Inflammatory macrophage treated with lipopolysaccharide for 4 hours (primary cell): Measurements from ENCODE around the gene ADCY10.
"Not testable (repeated sequence)": the region's sequence is repeated elsewhere in the genome, so short reads cannot be mapped to it uniquely, and the experiment has no call there.

ENCODE experiments used
- DNase-seq: peaks from one replicate; pipeline ENCODE4 v3.0.0-alpha.2; 2020

Gene ADCY10

GRCh38 chr1:167842872-167843271 lies 71.1 kb downstream of the ADCY10 start:
- no peak for DNase-seq

- DNase-seq: no peak
Observed at GRCh38 chr1:167841530-167841929, 72.4 kb downstream of the ADCY10 start.

GRCh38 chr1:167839009-167839408 lies 74.9 kb downstream of the ADCY10 start:
- no peak for DNase-seq

- peak; percentile 6 for DNase-seq
Observed at GRCh38 chr1:167837326-167837725, 76.6 kb downstream of the ADCY10 start.

- DNase-seq: no peak
Observed at GRCh38 chr1:167836197-167836596, 77.7 kb downstream of the ADCY10 start.

GRCh38 chr1:167833904-167834303 lies 80.0 kb downstream of the ADCY10 start:
- no peak for DNase-seq

- no peak for DNase-seq
Observed at GRCh38 chr1:167832693-167833092, 81.2 kb downstream of the ADCY10 start.

- not testable (repeated sequence) for DNase-seq
Observed at GRCh38 chr1:167830668-167831067, 83.3 kb downstream of the ADCY10 start.

- no peak for DNase-seq
Observed at GRCh38 chr1:167829868-167830267, 84.1 kb downstream of the ADCY10 start.

GRCh38 chr1:167826127-167826526 lies 87.8 kb downstream of the ADCY10 start:
- no peak for DNase-seq

- DNase-seq: no peak
Observed at GRCh38 chr1:167825419-167826079, 88.4 kb downstream of the ADCY10 start.

- no peak for DNase-seq
Observed at GRCh38 chr1:167824163-167824794, 89.7 kb downstream of the ADCY10 start.

GRCh38 chr1:167821969-167822685 lies 91.8 kb downstream of the ADCY10 start:
- no peak for DNase-seq

- no peak for DNase-seq
Observed at GRCh38 chr1:167821356-167821685, 92.6 kb downstream of the ADCY10 start.

- no peak for DNase-seq
Observed at GRCh38 chr1:167820684-167821355, 93.1 kb downstream of the ADCY10 start.

GRCh38 chr1:167819849-167820683 lies 93.9 kb downstream of the ADCY10 start:
- DNase-seq: peak; percentile 67

- DNase-seq: no peak
Observed at GRCh38 chr1:167815650-167816049, 98.3 kb downstream of the ADCY10 start.

GRCh38 chr1:167812972-167813371 lies 101.0 kb downstream of the ADCY10 start:
- DNase-seq: no peak

GRCh38 chr1:167808690-167809089 lies 105.2 kb downstream of the ADCY10 start:
- DNase-seq: no peak

- no peak for DNase-seq
Observed at GRCh38 chr1:167808104-167808503, 105.8 kb downstream of the ADCY10 start.

- DNase-seq: not testable (repeated sequence)
Observed at GRCh38 chr1:167806676-167807075, 107.3 kb downstream of the ADCY10 start.

GRCh38 chr1:167806235-167806634 lies 107.7 kb downstream of the ADCY10 start:
- not testable (repeated sequence) for DNase-seq
